Measurements from ENCODE around the gene MEIS2.

DNA sequence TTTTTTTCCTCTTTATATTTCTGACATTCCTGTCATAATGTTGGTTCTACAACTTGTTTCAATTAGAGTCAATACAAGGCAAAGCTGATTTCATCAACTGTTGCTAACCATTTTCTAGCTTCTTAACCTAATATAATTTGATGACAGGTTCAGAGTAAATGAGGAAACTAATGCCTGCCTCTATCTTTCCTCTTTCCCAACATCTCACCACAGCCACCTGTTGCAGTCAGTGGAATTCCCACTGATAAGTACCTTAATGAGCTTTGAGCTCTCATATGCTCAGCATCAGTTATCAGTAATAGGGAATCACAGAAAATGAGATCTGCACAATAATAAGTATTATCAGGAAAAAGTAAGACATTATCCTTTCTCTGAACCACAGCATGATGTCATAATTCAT is 241.9 kb downstream of the MEIS2 start:
- TF ChIP-seq MAFK (IDR thresholded peaks at IDR 0.05; ENCODE audit: partially characterized antibody): no peak
- TF ChIP-seq ZFP36 (IDR thresholded peaks at IDR 0.05; ENCODE audit: borderline replicate concordance, partially characterized antibody): no peak
- TF ChIP-seq HDAC2 (IDR thresholded peaks at IDR 0.05): no peak
- TF ChIP-seq, protein P1, sequence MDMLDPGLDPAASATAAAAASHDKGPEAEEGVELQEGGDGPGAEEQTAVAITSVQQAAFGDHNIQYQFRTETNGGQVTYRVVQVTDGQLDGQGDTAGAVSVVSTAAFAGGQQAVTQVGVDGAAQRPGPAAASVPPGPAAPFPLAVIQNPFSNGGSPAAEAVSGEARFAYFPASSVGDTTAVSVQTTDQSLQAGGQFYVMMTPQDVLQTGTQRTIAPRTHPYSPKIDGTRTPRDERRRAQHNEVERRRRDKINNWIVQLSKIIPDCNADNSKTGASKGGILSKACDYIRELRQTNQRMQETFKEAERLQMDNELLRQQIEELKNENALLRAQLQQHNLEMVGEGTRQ (IDR thresholded peaks at IDR 0.05): no peak
- TF ChIP-seq, protein P2, sequence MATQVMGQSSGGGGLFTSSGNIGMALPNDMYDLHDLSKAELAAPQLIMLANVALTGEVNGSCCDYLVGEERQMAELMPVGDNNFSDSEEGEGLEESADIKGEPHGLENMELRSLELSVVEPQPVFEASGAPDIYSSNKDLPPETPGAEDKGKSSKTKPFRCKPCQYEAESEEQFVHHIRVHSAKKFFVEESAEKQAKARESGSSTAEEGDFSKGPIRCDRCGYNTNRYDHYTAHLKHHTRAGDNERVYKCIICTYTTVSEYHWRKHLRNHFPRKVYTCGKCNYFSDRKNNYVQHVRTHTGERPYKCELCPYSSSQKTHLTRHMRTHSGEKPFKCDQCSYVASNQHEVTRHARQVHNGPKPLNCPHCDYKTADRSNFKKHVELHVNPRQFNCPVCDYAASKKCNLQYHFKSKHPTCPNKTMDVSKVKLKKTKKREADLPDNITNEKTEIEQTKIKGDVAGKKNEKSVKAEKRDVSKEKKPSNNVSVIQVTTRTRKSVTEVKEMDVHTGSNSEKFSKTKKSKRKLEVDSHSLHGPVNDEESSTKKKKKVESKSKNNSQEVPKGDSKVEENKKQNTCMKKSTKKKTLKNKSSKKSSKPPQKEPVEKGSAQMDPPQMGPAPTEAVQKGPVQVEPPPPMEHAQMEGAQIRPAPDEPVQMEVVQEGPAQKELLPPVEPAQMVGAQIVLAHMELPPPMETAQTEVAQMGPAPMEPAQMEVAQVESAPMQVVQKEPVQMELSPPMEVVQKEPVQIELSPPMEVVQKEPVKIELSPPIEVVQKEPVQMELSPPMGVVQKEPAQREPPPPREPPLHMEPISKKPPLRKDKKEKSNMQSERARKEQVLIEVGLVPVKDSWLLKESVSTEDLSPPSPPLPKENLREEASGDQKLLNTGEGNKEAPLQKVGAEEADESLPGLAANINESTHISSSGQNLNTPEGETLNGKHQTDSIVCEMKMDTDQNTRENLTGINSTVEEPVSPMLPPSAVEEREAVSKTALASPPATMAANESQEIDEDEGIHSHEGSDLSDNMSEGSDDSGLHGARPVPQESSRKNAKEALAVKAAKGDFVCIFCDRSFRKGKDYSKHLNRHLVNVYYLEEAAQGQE (IDR thresholded peaks at IDR 0.05): no peak
- TF ChIP-seq MYC (IDR thresholded peaks at IDR 0.05; ENCODE audit: borderline replicate concordance, low read length): no peak
- TF ChIP-seq, protein P3, sequence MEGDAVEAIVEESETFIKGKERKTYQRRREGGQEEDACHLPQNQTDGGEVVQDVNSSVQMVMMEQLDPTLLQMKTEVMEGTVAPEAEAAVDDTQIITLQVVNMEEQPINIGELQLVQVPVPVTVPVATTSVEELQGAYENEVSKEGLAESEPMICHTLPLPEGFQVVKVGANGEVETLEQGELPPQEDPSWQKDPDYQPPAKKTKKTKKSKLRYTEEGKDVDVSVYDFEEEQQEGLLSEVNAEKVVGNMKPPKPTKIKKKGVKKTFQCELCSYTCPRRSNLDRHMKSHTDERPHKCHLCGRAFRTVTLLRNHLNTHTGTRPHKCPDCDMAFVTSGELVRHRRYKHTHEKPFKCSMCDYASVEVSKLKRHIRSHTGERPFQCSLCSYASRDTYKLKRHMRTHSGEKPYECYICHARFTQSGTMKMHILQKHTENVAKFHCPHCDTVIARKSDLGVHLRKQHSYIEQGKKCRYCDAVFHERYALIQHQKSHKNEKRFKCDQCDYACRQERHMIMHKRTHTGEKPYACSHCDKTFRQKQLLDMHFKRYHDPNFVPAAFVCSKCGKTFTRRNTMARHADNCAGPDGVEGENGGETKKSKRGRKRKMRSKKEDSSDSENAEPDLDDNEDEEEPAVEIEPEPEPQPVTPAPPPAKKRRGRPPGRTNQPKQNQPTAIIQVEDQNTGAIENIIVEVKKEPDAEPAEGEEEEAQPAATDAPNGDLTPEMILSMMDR (IDR thresholded peaks at IDR 0.05): no peak
- TF ChIP-seq, protein P4, sequence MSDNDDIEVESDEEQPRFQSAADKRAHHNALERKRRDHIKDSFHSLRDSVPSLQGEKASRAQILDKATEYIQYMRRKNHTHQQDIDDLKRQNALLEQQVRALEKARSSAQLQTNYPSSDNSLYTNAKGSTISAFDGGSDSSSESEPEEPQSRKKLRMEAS (IDR thresholded peaks at IDR 0.05): no peak
- no peak for TF ChIP-seq ESRRA (IDR thresholded peaks at IDR 0.05; ENCODE audit: borderline replicate concordance, low read length)
- no peak for TF ChIP-seq POLR2A (IDR thresholded peaks at IDR 0.05; ENCODE audit: low read length)
- TF ChIP-seq SMC3 (IDR thresholded peaks at IDR 0.05): no peak
- TF ChIP-seq CHD2 (IDR thresholded peaks at IDR 0.05; ENCODE audit: low read length, partially characterized antibody): no peak
- TF ChIP-seq CHD4 (IDR thresholded peaks at IDR 0.05; ENCODE audit: borderline replicate concordance): no peak
- TF ChIP-seq PHF8 (IDR thresholded peaks at IDR 0.05; ENCODE audit: borderline replicate concordance, low read depth): no peak
